ENCODE results near the gene TEX22. TPM values are rescaled to one million over a fixed set of nuclear protein-coding genes. Genes with fewer than 3 reads are reported as not detected.
A peak's percentile ranks its signal among the peaks of the same experiment; 100 is the strongest.

Gene TEX22
- total RNA-seq, 3 donors from 2014 or later, result 0.84 to 2.0 (median 0.95) TPM

DNA sequence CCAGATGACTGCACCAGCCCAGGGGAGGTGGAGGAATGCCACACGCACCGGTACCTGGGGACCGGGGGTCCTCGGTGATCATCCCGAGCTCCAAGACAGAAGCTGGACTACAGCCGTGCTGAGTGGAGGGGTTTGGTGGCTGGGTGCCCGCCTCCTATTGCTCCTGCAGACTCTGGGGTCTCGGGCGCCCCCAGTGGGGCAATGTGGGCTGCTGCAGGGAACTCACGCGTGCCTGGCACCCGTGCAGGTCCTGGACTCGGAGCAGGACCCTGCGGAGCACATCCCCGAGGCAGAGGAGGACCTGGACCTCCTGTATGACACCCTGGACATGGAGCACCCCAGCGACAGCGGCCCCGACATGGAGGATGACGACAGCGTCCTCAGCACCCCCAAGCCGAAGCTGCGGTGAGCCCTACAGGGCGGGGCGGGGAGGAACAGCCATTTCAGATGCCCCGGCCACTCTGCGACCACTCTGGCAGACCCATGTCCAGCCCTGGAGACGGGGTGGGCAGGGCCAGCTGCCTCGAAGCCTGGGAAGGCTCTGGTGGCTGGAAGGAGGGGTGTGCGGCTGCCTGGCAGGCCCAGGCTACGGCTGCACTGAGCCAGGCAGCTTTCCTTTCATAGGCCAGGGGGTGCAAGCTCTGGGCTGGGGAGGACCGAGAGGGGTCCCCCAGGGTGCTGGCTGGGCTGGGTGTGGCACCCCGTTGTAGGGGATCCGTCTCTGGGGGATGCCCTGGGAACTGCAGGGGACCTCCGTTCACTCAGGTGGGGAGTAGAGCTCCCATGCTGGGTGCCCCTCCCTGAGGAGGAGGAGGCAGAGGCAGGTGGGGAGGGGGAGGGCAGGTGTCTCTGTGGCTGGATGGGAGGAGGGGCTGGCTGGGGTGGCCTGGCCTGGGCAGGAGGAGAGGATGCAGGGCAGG, 21.6 kb upstream of the TEX22 start:
- ATAC-seq, result no peak
- Histone ChIP-seq H3K36me3 (ENCODE audit: low read depth) (no peaks in the 10 kb centered on the region), H3K9me3 (no peaks in the 10 kb centered on the region), H3K4me1 (ENCODE audit: low read depth) (no peaks in the 10 kb centered on the region), H3K4me3 (no peak overlapping the region)
- intact Hi-C loops (cut with DNase I, micrococcal nuclease), result no loop called here
- TF ChIP-seq, protein P1, sequence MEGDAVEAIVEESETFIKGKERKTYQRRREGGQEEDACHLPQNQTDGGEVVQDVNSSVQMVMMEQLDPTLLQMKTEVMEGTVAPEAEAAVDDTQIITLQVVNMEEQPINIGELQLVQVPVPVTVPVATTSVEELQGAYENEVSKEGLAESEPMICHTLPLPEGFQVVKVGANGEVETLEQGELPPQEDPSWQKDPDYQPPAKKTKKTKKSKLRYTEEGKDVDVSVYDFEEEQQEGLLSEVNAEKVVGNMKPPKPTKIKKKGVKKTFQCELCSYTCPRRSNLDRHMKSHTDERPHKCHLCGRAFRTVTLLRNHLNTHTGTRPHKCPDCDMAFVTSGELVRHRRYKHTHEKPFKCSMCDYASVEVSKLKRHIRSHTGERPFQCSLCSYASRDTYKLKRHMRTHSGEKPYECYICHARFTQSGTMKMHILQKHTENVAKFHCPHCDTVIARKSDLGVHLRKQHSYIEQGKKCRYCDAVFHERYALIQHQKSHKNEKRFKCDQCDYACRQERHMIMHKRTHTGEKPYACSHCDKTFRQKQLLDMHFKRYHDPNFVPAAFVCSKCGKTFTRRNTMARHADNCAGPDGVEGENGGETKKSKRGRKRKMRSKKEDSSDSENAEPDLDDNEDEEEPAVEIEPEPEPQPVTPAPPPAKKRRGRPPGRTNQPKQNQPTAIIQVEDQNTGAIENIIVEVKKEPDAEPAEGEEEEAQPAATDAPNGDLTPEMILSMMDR (IDR thresholded peaks at IDR 0.05), result no peak
- DNase-seq, result no peak

DNA sequence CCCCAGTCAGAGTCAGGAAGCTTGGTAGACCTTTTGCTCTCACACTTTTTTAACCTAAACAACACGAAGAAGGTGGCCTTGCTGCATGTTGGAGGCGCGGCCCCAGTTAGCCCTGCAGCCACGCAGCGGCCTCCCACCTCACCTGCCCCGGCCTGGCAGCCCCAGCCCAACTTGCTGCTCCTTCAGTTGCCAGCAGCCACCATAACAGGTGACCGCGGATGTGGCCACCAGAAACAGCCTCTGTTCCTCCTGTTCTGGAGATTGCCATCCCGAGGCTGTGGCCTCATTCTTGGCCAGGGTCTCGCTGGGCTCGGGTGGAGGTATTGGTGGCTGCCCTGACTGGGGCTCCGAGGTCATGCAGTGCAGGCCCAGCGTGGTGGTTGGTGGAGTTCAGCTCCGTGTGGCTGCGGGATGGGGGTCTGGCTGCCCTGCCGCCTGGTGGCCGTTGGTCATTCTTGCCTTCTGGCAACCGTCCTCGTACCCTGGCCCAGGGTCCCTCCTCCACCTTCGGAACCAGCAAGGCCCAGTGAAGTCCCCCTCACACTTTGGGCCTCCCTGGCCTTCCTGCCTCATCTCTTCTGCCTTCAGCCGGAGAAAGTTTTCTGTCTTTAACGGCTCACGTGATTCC, 20.7 kb upstream of the TEX22 start:
- TF ChIP-seq, protein P1 (IDR thresholded peaks at IDR 0.05), result no peak
- H3K36me3 ChIP-seq (ENCODE audit: low read depth), result no peaks in the 10 kb centered on the region
- H3K9me3 ChIP-seq, result no peaks in the 10 kb centered on the region
- intact Hi-C loops (cut with DNase I, micrococcal nuclease), result no loop called here
- no peaks in the 10 kb centered on the region for H3K4me1 ChIP-seq (ENCODE audit: low read depth)
- no peak for DNase-seq
- ATAC-seq, result no peak
- no peak overlapping the region for H3K4me3 ChIP-seq

DNA sequence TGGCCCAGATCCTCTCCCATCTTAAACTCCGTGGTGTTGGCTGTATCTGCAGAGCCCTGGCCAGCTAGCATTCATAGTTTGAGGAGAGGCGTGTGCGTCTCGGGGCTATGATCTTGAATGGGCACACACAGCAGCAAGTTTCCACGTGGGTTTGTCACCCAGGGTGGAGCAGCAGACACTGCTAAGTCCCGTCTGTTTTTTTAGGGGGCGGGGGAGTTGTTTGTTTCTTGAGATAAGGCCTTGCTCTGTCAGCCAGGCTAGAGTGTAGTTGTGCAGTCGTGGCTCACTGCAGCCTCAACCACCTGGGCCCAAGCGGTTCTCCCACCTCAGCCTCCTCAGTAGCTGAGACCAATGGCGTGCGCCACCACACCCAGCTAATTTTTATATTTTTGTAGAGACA, 20.1 kb upstream of the TEX22 start:
- intact Hi-C loops (cut with DNase I, micrococcal nuclease), result no loop called here
- no peaks in the 10 kb centered on the region for H3K4me1 ChIP-seq (ENCODE audit: low read depth)
- H3K4me3 ChIP-seq, result no peak overlapping the region
- DNase-seq (no peak), ATAC-seq (no peak)
- H3K36me3 ChIP-seq (ENCODE audit: low read depth), result no peaks in the 10 kb centered on the region
- H3K9me3 ChIP-seq, result no peaks in the 10 kb centered on the region
- TF ChIP-seq, protein P1 (IDR thresholded peaks at IDR 0.05), result no peak

DNA sequence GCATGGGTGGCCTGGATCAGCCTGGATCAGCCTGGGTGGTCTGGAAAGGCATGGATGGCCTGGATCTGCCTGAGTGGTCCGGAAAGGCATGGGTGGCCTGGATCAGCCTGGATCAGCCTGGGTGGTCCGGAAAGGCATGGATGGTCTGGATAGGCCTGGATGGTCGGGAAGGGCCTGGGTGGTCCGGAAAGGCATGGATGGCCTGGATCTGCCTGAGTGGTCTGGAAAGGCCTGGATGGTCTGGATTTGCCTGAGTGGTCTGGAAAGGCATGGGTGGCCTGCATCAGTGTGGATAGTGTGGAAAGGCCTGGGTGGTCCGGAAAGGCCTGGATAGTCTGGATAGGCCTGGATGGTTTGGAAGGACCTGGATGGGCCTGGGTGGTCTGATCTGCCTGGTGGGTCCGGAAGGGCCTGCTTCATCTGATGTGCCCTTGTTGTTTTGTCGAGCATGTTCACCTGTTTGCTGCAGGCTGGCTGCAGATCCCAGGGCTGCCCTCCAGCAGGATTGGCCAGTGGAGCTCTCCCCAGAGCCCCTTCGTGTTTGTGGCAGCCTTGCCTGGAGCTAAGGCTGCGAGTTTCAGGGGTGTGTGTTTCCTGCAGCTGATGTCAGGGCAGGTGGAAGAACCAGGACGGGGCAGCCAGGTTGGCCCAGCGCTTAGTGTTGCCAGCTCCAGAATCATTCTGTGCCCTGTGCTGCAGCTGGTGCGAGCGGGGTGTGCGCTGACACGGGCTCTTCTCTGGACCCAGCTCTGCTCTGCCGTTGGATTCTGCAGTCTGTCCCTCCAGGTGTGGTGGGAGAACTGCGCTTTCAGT, 19.3 kb upstream of the TEX22 start:
- no peak overlapping the region for H3K4me3 ChIP-seq
- ATAC-seq (no peak), DNase-seq (peak in 1 of 3 donors; percentile 34)
- intact Hi-C loops (cut with DNase I, micrococcal nuclease), result no loop called here
- H3K4me1 ChIP-seq (ENCODE audit: low read depth), result no peaks in the 10 kb centered on the region
- no peaks in the 10 kb centered on the region for H3K9me3 ChIP-seq
- H3K36me3 ChIP-seq (ENCODE audit: low read depth), result no peaks in the 10 kb centered on the region
- TF ChIP-seq, protein P1 (IDR thresholded peaks at IDR 0.05), result no peak

DNA sequence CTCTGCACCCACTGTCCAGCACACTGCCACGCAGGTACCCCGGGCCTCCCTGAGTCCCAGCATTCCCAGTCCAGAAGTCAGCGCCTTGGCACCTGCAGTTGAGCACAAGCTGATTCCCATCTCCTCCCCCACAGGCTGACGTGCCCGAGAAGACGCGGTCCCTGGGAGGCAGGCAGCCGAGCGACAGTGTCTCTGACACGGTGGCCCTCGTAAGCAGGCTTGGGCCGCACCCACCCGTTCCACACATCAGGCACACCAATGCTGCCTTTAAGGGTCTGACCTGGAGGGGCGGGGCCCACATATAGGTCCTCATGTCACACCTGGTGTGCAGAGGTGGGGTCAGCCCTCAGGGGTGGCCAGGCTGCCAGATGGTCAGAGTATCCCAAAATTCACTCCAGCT, 18.4 kb upstream of the TEX22 start:
- ATAC-seq, result no peak
- peak in 2 of 3 donors; percentile 18 to 34 for DNase-seq
- TF ChIP-seq, protein P1 (IDR thresholded peaks at IDR 0.05), result no peak
- no peak overlapping the region for H3K4me3 ChIP-seq
- intact Hi-C loops (cut with DNase I, micrococcal nuclease), result no loop called here
- H3K9me3 ChIP-seq, result no peaks in the 10 kb centered on the region
- H3K36me3 ChIP-seq (ENCODE audit: low read depth), result no peaks in the 10 kb centered on the region
- no peaks in the 10 kb centered on the region for H3K4me1 ChIP-seq (ENCODE audit: low read depth)

All from mucosa of descending colon (tissue), 3 donors.